GM23338 (cell line): ENCODE data around the gene KRT32. TPM values are rescaled to one million over a fixed set of nuclear protein-coding genes. Genes with fewer than 3 reads are reported as not detected.

Experiments used
- ATAC-seq: fragments of 200-7000 bp; cut with Tn5 transposase; 3 replicates; pipeline ENCODE4 v1.9.1; 2020
- DNase-seq: peaks from one replicate; pipeline ENCODE4 v3.0.0-alpha.2; 2015; ENCODE audit warnings: low spot score
- H2AFZ ChIP-seq: fragments of 200-600 bp; sonication (generic); 2 replicates; pipeline ENCODE4 v1.8.0; 2016; ENCODE audit warnings: antibody characterized with exemption, mild to moderate bottlenecking, moderate library complexity
- H3F3A ChIP-seq: fragments of 200-600 bp; sonication (generic); replicated peaks from 2 replicates; pipeline ENCODE4 v1.8.0; 2017; ENCODE audit warnings: antibody characterized with exemption, mixed run types, low read depth
- H3K27ac ChIP-seq: fragments of 200-600 bp; sonication (generic); 2 replicates; pipeline ENCODE4 v1.6.1; 2016; ENCODE audit warnings: low read depth
- H3K27me3 ChIP-seq: fragments of 200-600 bp; sonication (generic); 2 replicates; pipeline ENCODE4 v1.8.0; 2016; ENCODE audit warnings: mild to moderate bottlenecking, mixed run types, moderate library complexity; ENCODE audit not compliant: insufficient read depth
- H3K36me3 ChIP-seq: fragments of 200-600 bp; sonication (generic); 2 replicates; pipeline ENCODE4 v1.8.0; 2016; ENCODE audit warnings: mild to moderate bottlenecking; ENCODE audit not compliant: insufficient read depth
- H3K4me1 ChIP-seq: fragments of 200-600 bp; sonication (generic); 2 replicates; pipeline ENCODE4 v1.8.0; 2016; ENCODE audit warnings: mild to moderate bottlenecking, moderate library complexity; ENCODE audit not compliant: insufficient read depth
- H3K4me2 ChIP-seq: fragments of 200-600 bp; sonication (generic); 2 replicates; pipeline ENCODE4 v1.7.1; 2017; ENCODE audit warnings: mixed run types
- H3K4me3 ChIP-seq: fragments of 200-600 bp; sonication (generic); 2 replicates; pipeline ENCODE4 v1.6.1; 2016; ENCODE audit warnings: mixed run types
- H3K79me2 ChIP-seq: fragments of 200-600 bp; sonication (generic); replicated peaks from 2 replicates; pipeline ENCODE4 v1.8.0; 2017; ENCODE audit warnings: mild to moderate bottlenecking; ENCODE audit not compliant: insufficient read depth
- H3K9me2 ChIP-seq: fragments of 200-600 bp; sonication (generic); 2 replicates; pipeline ENCODE4 v1.8.0; 2017; ENCODE audit not compliant: insufficient read depth
- H4K20me1 ChIP-seq: fragments of 200-600 bp; sonication (generic); replicated peaks from 2 replicates; pipeline ENCODE4 v1.8.0; 2017; ENCODE audit warnings: mild to moderate bottlenecking; ENCODE audit not compliant: insufficient read depth
- H3K27ac Mint-ChIP-seq: 2 replicates; pipeline ENCODE4 v1.8.0; 2020; ENCODE audit warnings: inconsistent platforms, mild to moderate bottlenecking, moderate library complexity, mixed read lengths
- H3K27me3 Mint-ChIP-seq: 3 replicates; pipeline ENCODE4 v1.8.0; 2022; ENCODE audit warnings: low read depth, mild to moderate bottlenecking, moderate library complexity, mixed read lengths, inconsistent platforms; ENCODE audit not compliant: insufficient read depth, poor library complexity
- H3K36me3 Mint-ChIP-seq: 3 replicates; pipeline ENCODE4 v1.8.0; 2021; ENCODE audit warnings: low read depth, mild to moderate bottlenecking, inconsistent platforms, moderate library complexity, mixed read lengths
- H3K4me1 Mint-ChIP-seq: 3 replicates; pipeline ENCODE4 v1.8.0; 2020; ENCODE audit warnings: mild to moderate bottlenecking, inconsistent platforms, mixed read lengths
- H3K4me3 Mint-ChIP-seq: 3 replicates; pipeline ENCODE4 v1.8.0; 2021; ENCODE audit warnings: moderate library complexity, mild to moderate bottlenecking, inconsistent platforms, mixed read lengths
- H3K9me3 Mint-ChIP-seq: 3 replicates; pipeline ENCODE4 v1.8.0; 2020; ENCODE audit warnings: moderate library complexity, mild to moderate bottlenecking, inconsistent platforms, mixed read lengths
- CREB1 ChIP-seq: fragments of 250-450 bp; sonication (Bioruptor Pico); IDR thresholded peaks from 2 replicates; pipeline ENCODE4 v1.5.0; 2020; ENCODE audit warnings: low read depth, mild to moderate bottlenecking, moderate library complexity
- EZH2 ChIP-seq: fragments of 200-600 bp; sonication (generic); IDR thresholded peaks from one replicate; pipeline ENCODE4 v1.8.0; 2017; ENCODE audit warnings: antibody characterized with exemption, mild to moderate bottlenecking, low read depth; ENCODE audit not compliant: unreplicated experiment
- EZH2phosphoT487 ChIP-seq: fragments of 200-600 bp; sonication (generic); IDR thresholded peaks from one replicate; pipeline ENCODE4 v1.8.1; 2018; ENCODE audit warnings: antibody characterized with exemption; ENCODE audit not compliant: unreplicated experiment
- NANOG ChIP-seq: IDR thresholded peaks from 2 replicates; pipeline ENCODE4 v1.6.1; 2016; ENCODE audit warnings: antibody characterized with exemption, borderline replicate concordance
- POLR2AphosphoS5 ChIP-seq: IDR thresholded peaks from 2 replicates; pipeline ENCODE4 v1.6.1; 2016; ENCODE audit warnings: antibody characterized with exemption, low read depth
- STAT1 ChIP-seq: IDR thresholded peaks from one replicate; pipeline ENCODE4 v1.6.1; 2016; ENCODE audit warnings: antibody characterized with exemption; ENCODE audit not compliant: unreplicated experiment
- ZNF331 ChIP-seq: fragments of 250-450 bp; sonication (Bioruptor Pico); IDR thresholded peaks from 2 replicates; pipeline ENCODE4 v1.5.0; 2020; ENCODE audit warnings: low read depth, mild to moderate bottlenecking, moderate library complexity
- polyA plus RNA-seq: library from polyadenylated mRNA; unstranded; fragments of >200 nt; fragmentation: Nextera tagmentation; extraction: Ambion mirVana; gene quantifications from 2 replicates; pipeline ENCODE4 v1.2.1, GENCODE V29; 2016
- total RNA-seq: library from RNA; depleted of rRNA; stranded (reverse); fragments of >200 nt; shearing (Covaris generic); gene quantifications from 2 replicates; pipeline ENCODE4 v1.2.3, GENCODE V29; 2014
- TF ChIP-seq, protein P1 (sequence below), 2 experiments: fragments of 200-600 bp in 1 of 2; sonication (generic) in 1 of 2; conservative IDR thresholded peaks; 2 replicates each; pipeline versions ENCODE4 v1.5.1 to v1.6.1; 2016 to 2017; ENCODE audit warnings: antibody characterized with exemption in 2 of 2, low read depth in 2 of 2, mild to moderate bottlenecking in 2 of 2, moderate library complexity in 1 of 2
- TF ChIP-seq, protein P2 (sequence below): IDR thresholded peaks from 2 replicates; pipeline ENCODE4 v1.6.1; 2016; ENCODE audit warnings: antibody characterized with exemption

Gene KRT32
- total and polyA plus RNA-seq, 2 experiments from 2014 or later, result not detected

DNA sequence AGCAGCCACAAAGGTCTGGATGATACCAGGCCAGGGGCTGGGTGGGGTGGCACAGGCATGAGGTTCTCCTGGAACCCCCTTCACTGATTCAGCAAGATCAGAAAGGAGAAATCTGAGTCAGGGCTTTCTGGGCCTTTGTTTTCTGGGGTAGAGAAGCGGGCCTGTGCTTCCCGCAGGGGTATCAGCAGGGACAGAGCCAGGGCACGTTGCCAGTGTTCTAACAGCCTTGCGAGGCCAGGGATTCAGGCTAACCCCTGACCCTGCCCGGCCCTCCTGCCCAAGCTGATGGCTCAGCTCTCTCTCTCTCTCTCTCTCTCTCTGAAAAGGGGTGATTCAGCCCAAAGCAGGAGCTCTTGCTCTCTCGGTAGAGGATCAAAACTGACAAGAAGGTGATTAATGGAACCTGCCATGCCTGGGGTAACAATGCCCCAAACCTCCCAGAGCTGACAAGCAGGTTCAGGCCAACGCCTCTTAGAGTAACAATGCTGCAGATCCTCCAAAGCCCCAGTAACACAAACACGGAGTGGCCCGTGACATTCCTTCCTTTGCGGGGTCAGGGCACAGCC is 40.2 kb upstream of the KRT32 start:
- Histone ChIP-seq H3K4me1 (peaks cover 7% of the 10 kb centered on the region), H3K79me2 (no peaks in the 10 kb centered on the region), H3K27me3 (no peaks in the 10 kb centered on the region), H3K9me2 (no peaks in the 10 kb centered on the region), H2AFZ (no peak overlapping the region), H3K27ac (no peak overlapping the region), H3K4me3 (no peak overlapping the region), H3F3A (no peaks in the 10 kb centered on the region), H3K4me2 (no peak overlapping the region), H3K36me3 (no peaks in the 10 kb centered on the region), H4K20me1 (no peaks in the 10 kb centered on the region)
- ATAC-seq (no peak), DNase-seq (no peak)
- no peak for TF ChIP-seq POLR2AphosphoS5
- no peak for TF ChIP-seq STAT1
- TF ChIP-seq CREB1 (CRISPR knock-in tag), result no peak
- TF ChIP-seq ZNF331 (CRISPR knock-in tag), result no peak
- no peak for TF ChIP-seq EZH2phosphoT487
- TF ChIP-seq NANOG, result no peak
- TF ChIP-seq, protein P1, sequence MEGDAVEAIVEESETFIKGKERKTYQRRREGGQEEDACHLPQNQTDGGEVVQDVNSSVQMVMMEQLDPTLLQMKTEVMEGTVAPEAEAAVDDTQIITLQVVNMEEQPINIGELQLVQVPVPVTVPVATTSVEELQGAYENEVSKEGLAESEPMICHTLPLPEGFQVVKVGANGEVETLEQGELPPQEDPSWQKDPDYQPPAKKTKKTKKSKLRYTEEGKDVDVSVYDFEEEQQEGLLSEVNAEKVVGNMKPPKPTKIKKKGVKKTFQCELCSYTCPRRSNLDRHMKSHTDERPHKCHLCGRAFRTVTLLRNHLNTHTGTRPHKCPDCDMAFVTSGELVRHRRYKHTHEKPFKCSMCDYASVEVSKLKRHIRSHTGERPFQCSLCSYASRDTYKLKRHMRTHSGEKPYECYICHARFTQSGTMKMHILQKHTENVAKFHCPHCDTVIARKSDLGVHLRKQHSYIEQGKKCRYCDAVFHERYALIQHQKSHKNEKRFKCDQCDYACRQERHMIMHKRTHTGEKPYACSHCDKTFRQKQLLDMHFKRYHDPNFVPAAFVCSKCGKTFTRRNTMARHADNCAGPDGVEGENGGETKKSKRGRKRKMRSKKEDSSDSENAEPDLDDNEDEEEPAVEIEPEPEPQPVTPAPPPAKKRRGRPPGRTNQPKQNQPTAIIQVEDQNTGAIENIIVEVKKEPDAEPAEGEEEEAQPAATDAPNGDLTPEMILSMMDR (conservative IDR thresholded peaks at IDR 0.05; ENCODE audit: low read depth in 2 of 2), result no peak
- TF ChIP-seq, protein P2, sequence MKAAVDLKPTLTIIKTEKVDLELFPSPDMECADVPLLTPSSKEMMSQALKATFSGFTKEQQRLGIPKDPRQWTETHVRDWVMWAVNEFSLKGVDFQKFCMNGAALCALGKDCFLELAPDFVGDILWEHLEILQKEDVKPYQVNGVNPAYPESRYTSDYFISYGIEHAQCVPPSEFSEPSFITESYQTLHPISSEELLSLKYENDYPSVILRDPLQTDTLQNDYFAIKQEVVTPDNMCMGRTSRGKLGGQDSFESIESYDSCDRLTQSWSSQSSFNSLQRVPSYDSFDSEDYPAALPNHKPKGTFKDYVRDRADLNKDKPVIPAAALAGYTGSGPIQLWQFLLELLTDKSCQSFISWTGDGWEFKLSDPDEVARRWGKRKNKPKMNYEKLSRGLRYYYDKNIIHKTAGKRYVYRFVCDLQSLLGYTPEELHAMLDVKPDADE, result no peak
- no peak for TF ChIP-seq EZH2
- no peak overlapping the region for H3K27ac Mint-ChIP-seq
- H3K9me3 Mint-ChIP-seq, result no peaks in the 10 kb centered on the region
- H3K4me3 Mint-ChIP-seq, result no peak overlapping the region
- peaks cover 21% of the 10 kb centered on the region for H3K4me1 Mint-ChIP-seq
- H3K27me3 Mint-ChIP-seq, result peaks cover 4% of the 10 kb centered on the region
- H3K36me3 Mint-ChIP-seq, result no peaks in the 10 kb centered on the region; the same call in 2 of the 3 replicates

DNA sequence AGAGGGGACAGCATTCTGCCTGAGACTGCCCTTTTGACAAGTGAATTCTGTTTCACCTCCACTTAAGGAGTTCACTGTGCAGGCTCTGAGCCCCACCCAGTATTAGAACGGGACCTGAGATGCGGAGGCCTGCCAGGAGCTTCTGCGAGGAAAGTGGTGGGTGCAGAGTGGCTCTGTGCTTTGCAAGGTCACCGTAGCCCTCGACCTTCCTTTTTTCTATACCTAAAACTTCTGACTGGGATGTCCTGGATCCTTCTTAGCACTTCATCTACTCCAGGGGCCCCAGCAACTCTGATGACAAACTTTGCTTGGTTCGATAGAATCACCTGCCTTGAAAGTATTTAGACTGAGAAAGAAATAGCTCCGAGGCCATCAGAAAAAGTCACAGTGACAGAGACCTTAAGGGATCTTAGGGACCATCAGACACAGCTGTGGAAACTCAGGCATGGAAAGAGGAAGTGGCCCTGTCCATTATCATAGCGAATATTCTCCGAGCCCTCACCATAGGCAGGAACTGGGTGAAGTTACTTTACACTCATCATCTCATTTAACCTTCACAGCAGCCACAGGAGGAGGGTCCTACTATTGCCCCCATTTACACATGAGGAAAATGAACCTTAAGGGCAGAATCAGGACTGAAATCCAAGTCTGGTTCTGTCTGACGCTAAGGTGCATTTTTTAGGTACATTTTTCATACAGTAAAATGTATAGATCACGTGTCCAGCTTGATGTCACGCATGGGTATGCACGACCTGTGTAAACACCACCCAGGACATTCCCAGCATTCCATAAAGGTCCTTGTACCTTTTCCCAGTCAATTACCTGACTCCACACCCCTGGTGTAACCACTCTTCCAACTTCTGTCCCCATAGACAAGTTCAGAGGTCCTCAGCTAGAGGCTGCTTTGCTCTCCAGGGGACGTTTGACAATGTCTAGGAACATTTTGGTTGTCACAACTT is 38.9 kb upstream of the KRT32 start:
- Histone ChIP-seq H3K4me1 (peaks cover 7% of the 10 kb centered on the region), H2AFZ (no peak overlapping the region), H3K36me3 (no peaks in the 10 kb centered on the region), H4K20me1 (no peaks in the 10 kb centered on the region), H3F3A (no peaks in the 10 kb centered on the region), H3K27ac (no peak overlapping the region), H3K9me2 (no peaks in the 10 kb centered on the region), H3K79me2 (no peaks in the 10 kb centered on the region), H3K4me2 (no peak overlapping the region), H3K27me3 (no peaks in the 10 kb centered on the region), H3K4me3 (no peak overlapping the region)
- no peak for TF ChIP-seq CREB1 (CRISPR knock-in tag)
- no peak for ATAC-seq
- H3K4me3 Mint-ChIP-seq, result no peak overlapping the region
- DNase-seq, result no peak
- H3K27me3 Mint-ChIP-seq, result peaks cover 3% of the 10 kb centered on the region
- H3K9me3 Mint-ChIP-seq, result no peaks in the 10 kb centered on the region
- H3K27ac Mint-ChIP-seq, result no peak overlapping the region
- H3K36me3 Mint-ChIP-seq, result no peaks in the 10 kb centered on the region; the same call in 2 of the 3 replicates
- H3K4me1 Mint-ChIP-seq, result peaks cover 16% of the 10 kb centered on the region; the same call in 2 of the 3 replicates
